Stimulated activated CD4-positive, alpha-beta T cell treated with anti-CD3 and anti-CD28 coated beads, TNF-alpha, amount 100 ng/mL, for 24 hours (primary cell): ENCODE data around the gene CETN1.

ENCODE experiments used
- DNase-seq, 3 experiments: peaks; one replicate each; pipeline ENCODE4 v3.0.0-alpha.2; 2020; ENCODE audit warnings: low read depth in 3 of 3

Gene CETN1

GRCh38 chr18:576924-577323 is 3.3 kb upstream of the CETN1 start:
- no peak for DNase-seq

DNA sequence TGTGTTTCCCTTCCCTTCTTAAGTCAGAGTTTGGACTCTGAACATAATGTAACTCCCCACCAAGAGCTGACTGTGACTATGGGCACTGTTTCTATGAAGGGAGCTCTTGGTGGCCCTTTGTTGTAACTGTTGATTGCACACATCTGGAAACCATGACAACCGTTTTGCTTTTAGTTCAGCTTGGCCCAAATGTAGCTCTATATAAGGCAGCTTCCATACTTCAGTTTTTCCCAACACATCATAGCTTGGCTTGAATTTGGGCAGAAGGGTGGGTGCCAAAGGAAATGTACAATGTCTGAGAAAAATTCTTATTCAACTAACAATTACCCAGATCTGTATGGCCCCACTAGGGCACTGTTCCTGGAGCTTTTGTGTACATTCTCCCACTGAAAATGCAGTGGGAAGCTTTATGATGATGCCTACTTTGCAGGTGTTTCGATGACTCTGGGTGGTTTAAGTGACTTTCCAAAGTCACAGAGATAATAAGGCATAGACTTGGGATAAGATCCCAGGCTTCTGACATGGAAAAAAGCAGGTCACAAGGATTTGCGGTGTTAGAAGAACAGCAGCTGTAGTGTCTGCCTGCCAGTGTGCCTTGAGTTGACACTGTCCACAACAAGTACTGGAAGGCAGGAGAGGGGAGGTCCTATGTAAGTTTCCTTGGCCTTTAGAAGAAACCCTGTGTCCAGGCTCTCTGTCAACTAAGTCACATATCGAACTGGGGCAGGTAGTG is 2.4 kb upstream of the CETN1 start:
- DNase-seq = no peak

DNA sequence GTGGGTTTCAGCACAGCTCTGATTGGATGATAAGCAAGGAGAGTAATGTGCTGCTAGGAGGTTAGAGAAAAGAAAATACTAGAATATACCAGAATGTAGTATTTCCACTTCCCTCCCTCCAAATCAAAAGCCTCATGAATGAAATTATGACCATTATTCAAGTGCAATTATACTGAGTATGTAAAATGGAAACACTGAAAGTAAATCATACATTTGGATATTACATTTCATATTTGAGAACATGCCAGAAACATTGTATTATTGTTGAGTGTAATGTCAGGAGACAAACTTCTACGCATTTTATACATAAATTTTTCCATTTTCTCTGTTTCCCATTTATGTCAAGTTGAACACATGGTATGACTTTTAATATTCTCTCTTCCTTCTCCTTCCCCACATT is 942 bp upstream of the CETN1 start:
- DNase-seq = no peak

DNA sequence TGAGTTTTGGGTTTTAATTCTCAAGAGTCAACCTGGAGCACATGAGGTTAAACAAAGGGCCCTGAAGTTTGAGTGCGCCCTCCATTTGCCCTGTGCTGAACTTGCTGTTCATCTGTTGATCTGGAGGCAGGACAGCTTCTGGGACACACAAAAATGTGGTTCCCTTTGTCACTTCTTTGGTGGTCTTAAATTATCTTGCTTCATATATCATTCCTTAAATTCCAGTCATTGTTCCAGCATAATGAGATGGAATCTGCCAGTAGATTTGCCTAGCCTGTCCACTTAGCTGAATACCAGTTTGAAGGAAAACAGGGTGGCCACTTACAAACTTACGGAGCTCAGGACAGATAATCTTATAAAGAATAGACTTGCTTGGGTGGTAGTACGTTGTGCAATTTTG is 916 bp downstream of the CETN1 start:
- no peak for DNase-seq

GRCh38 chr18:582465-582864 is 2.3 kb downstream of the CETN1 start:
- DNase-seq = no peak

DNA sequence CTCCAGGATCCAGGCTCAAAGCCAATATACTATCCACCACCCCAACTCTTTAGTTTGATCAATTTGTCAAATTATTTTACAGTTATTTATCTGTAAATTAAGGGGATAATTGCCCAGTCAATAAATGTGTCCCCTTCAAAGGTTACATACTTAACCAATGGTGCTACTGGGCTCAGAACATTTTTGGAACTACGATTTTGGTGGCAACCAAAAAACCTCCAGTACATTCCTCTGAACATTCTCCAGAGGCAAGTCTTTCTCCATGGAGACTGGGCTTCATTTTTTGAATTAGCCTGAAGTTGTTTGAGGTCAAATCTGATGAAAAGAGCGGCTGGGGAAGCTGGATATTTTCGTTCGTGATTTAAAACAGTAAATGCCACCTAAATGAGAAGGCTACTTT is 14.9 kb downstream of the CETN1 start:
- DNase-seq = no peak

DNA sequence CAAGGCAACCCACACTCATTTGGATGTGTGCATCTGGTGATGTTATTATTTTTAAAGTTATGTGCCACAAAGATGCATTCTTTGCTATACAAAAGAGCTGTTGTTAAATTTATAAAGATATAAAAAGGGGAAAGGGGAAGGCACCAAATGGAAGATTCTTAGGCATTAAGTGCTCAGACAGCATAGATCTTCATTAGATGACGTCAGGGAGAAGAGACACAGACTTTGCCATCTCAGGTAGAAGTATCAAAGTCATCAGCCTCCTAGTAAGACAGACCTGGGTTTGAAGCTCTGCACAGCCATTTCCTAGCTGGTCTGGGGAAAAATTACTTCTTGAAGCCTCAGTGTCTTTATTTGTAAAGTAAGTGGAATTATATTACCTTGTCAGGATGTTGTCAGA is 15.4 kb downstream of the CETN1 start:
- no peak for DNase-seq

DNA sequence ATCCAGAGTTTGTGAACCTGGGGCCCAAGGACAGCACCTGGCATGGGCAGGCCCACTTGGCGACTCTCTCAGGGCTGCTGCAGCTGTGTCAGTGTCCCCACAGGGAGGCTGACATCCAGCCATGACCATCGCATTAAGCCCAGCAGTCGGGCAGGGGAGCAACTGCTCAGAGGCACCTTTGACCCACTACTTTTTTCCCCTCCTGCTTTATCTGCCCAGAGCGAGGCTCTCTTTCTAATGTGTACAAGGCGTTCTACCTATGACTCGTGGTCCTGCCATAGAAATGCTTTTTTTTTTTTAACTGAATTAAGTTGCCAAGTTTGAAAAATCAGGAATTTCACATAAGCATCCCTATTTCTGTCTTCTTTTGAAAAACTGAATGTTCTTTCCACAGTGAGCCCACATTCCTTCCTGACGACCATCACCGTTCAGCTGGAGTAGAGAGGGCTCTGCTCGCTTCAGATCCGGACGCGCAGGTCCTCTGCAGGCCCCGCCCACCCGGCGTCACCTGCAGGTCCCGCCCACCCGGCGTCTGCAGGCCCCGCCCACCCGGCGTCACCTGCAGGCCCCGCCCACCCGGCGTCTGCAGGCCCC is 16.2 kb downstream of the CETN1 start:
- DNase-seq = no peak

- DNase-seq = no peak
Measured at GRCh38 chr18:598124-598589, 18.0 kb downstream of the CETN1 start.

- DNase-seq = no peak
Measured at GRCh38 chr18:600107-600506, 19.9 kb downstream of the CETN1 start.

GRCh38 chr18:604771-605170 is 24.6 kb downstream of the CETN1 start:
- DNase-seq = no peak

GRCh38 chr18:607930-608329 is 27.8 kb downstream of the CETN1 start:
- no peak for DNase-seq

- DNase-seq = no peak
Measured at GRCh38 chr18:610214-610928, 30.2 kb downstream of the CETN1 start.

- no peak for DNase-seq
Measured at GRCh38 chr18:612156-612555, 32.0 kb downstream of the CETN1 start.

DNA sequence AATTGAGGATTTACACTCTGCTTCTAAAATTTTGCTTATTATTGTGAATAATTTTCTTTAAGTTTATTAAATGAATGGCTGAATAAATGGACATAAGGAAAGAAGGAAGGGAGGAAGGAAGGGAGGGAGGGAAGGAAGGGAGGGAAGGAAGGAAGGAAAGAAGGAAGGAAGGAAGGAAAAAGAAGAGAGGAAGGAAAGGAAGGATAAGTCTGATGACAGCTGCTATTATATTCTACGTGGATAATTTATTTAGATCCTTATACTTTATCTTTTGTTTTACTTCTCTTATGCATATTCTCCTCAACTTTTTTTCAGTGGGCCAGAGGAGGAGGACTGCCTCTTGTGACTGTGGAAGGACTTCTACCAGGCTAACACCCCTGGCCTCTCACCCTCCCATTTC is 34.0 kb downstream of the CETN1 start:
- no peak for DNase-seq

GRCh38 chr18:615092-615521 is 34.9 kb downstream of the CETN1 start:
- no peak for DNase-seq

DNA sequence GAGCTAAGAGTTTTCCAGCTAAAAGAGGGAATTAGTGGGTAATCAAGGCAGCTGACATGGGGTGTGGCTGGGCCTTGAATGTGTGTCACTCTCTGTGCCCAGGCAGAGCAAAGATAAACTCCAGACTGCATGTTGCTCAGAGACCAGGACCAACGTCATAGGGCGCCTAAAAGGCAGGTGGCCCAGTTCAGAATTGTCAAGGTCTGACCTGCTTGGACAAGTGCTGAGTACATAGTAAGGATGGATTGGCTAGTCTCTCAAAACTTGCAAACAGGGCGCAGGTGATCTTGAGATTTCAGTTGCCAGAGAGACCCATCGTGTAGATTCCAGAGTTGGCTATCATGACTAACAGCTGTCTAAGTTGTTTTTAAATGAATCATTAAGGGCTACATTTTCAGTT is 35.6 kb downstream of the CETN1 start:
- no peak for DNase-seq

DNA sequence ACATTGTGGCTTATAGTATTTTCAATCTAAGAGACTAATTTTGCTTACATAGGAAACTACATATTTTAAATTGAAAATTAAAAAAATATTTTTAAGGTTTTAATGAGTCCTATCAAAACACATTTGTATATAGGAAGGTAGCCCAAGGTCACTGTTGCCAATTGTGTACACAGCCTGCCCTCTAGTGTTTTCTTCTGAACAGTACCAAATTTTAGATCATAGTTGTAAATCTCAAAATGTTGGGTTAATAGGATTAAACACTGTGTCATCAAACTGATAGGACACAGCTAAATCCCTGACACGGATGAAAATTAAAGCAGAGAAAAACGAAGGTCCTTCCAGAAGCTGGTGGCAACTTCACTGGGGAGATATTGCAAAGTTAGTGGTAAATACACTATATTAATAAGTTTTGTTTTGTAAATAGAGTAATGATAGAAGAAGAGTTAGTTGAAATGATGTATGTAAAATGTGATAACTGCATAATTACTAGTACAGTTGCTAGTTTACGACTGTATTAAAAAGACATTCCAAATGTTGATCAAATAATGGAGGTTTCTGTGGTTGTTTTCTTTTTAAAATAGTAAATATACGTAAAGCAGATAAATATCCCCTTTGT is 36.3 kb downstream of the CETN1 start:
- DNase-seq = no peak

- DNase-seq = no peak
Measured at GRCh38 chr18:617970-618504, 37.9 kb downstream of the CETN1 start.

DNA sequence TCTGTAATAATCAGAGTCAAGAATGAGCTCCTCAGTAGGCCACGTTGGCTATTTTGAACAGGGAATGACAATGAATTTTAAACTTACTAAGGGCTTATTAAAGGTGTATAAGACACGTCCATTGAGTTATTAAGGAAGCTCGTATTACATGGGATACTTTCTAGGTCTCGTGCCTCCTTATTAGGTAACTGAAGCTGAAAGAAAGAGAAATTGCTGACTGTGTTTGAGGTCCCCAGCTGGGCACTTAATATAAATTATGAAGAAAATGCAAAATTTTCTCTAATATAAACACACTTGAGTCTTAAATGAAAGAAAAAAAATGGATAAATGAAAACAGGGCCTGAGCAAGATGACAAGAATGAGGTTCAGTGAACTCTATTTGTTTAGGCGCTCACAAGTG is 38.4 kb downstream of the CETN1 start:
- no peak for DNase-seq

- DNase-seq = no peak
Measured at GRCh38 chr18:621291-622043, 41.3 kb downstream of the CETN1 start.

- DNase-seq = no peak
Measured at GRCh38 chr18:622289-622688, 42.1 kb downstream of the CETN1 start.
